ENCODE data around the gene SH3BP2.
A peak's percentile ranks its signal among the peaks of the same experiment; 100 is the strongest.

Gene SH3BP2

DNA sequence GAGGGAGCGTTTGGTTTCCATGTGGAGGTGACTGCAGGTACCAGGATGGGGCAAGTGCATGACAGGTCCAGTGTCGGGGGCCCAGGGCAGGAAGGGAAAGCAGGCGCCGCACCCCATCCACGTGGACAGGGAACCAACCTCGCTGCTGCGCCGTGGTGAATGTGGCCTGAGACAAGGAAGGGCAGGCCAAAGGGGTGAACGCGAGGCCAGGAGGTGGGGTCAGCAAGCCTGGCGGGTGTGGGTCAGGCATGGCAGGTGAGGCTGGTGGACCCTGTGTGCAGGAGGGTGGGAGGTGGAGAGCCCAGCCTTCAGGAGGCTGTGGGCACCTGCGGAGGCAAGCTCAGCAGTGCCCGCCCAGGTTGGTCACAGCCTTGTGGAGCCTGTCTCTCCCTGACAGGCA, 14.7 kb downstream of the SH3BP2 start:
- no peak overlapping the region for H3K27ac Mint-ChIP-seq
- H3K36me3 Mint-ChIP-seq (ENCODE audit: low read depth): no peaks in the 10 kb centered on the region
- H3K9me3 Mint-ChIP-seq: no peaks in the 10 kb centered on the region

GRCh38 chr4:2808001-2808400, 15.1 kb downstream of the SH3BP2 start:
- Mint-ChIP-seq H3K9me3 (no peaks in the 10 kb centered on the region), H3K36me3 (ENCODE audit: low read depth) (no peaks in the 10 kb centered on the region)

More for the DNA sequence above, 14.7 kb downstream of the SH3BP2 start:
- Mint-ChIP-seq H3K27me3 (ENCODE audit: low read depth, poor library complexity) (peaks cover 3% of the 10 kb centered on the region), H3K4me3 (no peak overlapping the region), H3K4me1 (peaks cover 41% of the 10 kb centered on the region)
- TF ChIP-seq CTCF (IDR thresholded peaks at IDR 0.05): no peak
- DNase-seq: no peak

DNA sequence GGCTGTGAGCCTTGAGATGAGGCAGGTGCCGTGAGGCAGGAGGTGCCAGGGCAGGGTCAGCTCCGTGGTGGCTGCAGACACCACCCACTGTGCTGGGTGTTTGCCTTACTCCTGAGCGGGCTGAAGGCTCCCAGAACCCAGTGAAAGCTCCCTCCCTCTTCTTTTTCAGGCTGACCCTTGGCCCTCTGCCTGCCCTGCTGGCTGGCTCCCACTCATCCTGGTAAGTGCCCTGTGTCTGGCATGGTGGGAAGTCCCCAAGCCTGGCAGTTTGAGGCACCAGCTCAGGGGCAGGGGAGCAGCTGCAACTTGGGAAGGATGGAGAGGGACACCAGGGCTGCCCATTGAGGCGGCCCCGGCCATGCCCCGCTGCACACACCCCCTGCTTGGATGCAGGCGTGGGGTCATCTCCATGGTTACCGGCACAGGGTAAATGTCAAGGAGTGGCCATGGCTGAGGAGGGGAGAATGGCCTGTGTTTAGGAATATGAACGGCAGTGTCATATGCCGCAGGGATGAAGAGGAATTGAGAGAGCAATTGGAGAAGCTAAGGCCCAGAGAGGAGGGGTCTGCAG, 16.8 kb downstream of the SH3BP2 start:
- Mint-ChIP-seq H3K4me3 (peak overlapping the region; percentile 55), H3K4me1 (peaks cover 53% of the 10 kb centered on the region), H3K27me3 (ENCODE audit: low read depth, poor library complexity) (peaks cover 3% of the 10 kb centered on the region), H3K27ac (peak overlapping the region; percentile 39), H3K36me3 (ENCODE audit: low read depth) (peaks cover 5% of the 10 kb centered on the region), H3K9me3 (no peaks in the 10 kb centered on the region)
- DNase-seq: peak; percentile 81
- TF ChIP-seq CTCF (IDR thresholded peaks at IDR 0.05): no peak

More at GRCh38 chr4:2808001-2808400, 15.1 kb downstream of the SH3BP2 start:
- Mint-ChIP-seq H3K27ac (no peak overlapping the region), H3K4me1 (peaks cover 46% of the 10 kb centered on the region), H3K4me3 (no peak overlapping the region), H3K27me3 (ENCODE audit: low read depth, poor library complexity) (peaks cover 3% of the 10 kb centered on the region)
- no peak for DNase-seq
- TF ChIP-seq CTCF (IDR thresholded peaks at IDR 0.05): no peak

DNA sequence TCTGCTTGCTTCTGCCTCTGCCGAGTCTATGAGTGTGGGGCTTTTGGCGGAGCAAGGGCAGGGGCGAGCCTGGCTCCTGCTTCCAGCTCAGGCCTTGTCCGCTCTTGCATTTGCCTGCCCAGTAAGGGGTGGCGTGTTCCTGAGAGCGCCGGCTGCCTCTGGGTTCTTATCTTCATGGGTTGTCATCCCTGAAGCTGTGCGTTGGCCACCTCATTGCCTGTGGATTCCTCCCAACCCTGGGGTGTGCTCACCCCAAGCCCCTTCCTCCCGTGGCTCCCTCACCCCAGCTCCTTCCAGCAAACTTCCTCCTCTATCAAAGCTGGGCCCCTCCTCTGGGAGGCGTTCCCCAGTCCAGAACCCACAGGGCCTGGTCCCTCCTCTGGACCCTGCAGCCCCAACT, 17.5 kb downstream of the SH3BP2 start:
- peaks cover under 1% of the 10 kb centered on the region for H3K9me3 Mint-ChIP-seq
- peak overlapping the region; percentile 29 for H3K27ac Mint-ChIP-seq
- peaks cover 5% of the 10 kb centered on the region for H3K36me3 Mint-ChIP-seq (ENCODE audit: low read depth)
- H3K4me3 Mint-ChIP-seq: no peak overlapping the region
- TF ChIP-seq CTCF (IDR thresholded peaks at IDR 0.05): no peak
- H3K4me1 Mint-ChIP-seq: peaks cover 53% of the 10 kb centered on the region
- H3K27me3 Mint-ChIP-seq (ENCODE audit: low read depth, poor library complexity): peaks cover 3% of the 10 kb centered on the region
- no peak for DNase-seq

DNA sequence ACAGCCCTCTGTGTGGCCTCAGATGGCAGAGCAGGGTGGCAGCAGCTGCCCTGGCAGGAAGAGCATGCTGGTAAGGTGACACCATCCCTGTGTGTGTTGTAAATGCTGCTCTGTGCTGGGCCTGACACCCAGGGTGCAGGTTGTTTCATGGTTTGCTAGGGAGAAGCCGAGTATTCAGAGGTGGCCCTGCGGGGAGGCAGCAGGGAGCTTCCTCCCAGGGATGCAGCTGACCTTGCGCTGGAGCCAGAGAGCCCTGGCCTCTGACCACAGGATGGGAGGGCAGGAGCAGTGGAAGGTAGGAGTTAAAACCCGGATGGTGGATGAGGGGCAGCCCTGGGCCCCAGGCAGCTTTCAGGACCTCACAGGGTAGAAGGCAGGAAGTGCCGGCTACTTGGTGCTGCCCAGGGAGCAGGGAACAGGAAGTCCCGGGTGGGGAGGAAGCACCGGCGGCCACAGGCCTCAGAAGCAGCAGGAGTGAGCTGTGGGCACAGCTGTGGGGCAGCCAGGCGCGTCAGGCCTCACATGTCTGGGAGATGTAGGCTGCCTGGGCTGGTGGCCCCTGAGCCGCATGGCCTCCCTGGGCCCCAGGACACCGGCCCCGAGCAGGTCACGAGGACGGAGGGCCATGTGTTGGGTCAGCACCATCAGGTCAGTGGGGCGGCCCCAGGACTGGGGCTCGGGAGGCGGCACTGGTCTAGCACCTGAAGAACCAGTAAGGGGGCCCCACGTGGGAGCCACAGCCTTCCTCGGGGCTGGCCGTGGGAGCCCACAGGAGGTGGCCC, 19.1 kb downstream of the SH3BP2 start:
- peaks cover 5% of the 10 kb centered on the region for H3K27me3 Mint-ChIP-seq (ENCODE audit: low read depth, poor library complexity)
- TF ChIP-seq CTCF (IDR thresholded peaks at IDR 0.05): no peak
- peaks cover 51% of the 10 kb centered on the region for H3K4me1 Mint-ChIP-seq
- H3K9me3 Mint-ChIP-seq: peaks cover 14% of the 10 kb centered on the region
- DNase-seq: peak; percentile 54
- H3K4me3 Mint-ChIP-seq: peak overlapping the region; percentile 71
- peaks cover 14% of the 10 kb centered on the region for H3K36me3 Mint-ChIP-seq (ENCODE audit: low read depth)
- H3K27ac Mint-ChIP-seq: peak overlapping the region; percentile 98
